GM21576 (cell line): ENCODE results near the gene SDHC.
A peak's percentile ranks its signal among the peaks of the same experiment; 100 is the strongest.
"Not testable (repeated sequence)": the region's sequence is repeated elsewhere in the genome, so short reads cannot be mapped to it uniquely, and the experiment has no call there.

Experiments used
- ATAC-seq: cut with Tn5 transposase; IDR thresholded peaks from one replicate; pipeline ENCODE4 v1.9.1; 2021; ENCODE audit warnings: mild to moderate bottlenecking, moderate library complexity; ENCODE audit not compliant: unreplicated experiment

The SDHC gene

DNA sequence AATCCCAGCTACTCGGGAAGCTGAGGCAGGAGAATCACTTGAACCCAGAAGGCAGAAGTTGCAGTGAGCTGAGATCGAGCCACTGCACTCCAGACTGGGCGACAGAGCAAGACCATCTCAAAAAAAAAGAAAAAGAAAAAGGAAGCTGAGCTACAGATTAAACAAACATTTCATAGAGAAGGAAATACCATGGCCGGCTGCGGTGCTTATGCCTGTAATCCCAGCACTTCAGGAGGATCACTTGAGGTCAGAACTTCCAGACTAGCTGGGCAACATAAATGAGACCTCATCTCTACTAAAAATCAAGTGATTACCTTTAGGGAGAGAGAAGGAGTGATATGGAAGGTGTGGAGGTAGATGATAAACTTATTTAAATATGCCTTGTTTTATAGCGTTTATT is 67.5 kb downstream of the SDHC start:
- ATAC-seq, result no peak

DNA sequence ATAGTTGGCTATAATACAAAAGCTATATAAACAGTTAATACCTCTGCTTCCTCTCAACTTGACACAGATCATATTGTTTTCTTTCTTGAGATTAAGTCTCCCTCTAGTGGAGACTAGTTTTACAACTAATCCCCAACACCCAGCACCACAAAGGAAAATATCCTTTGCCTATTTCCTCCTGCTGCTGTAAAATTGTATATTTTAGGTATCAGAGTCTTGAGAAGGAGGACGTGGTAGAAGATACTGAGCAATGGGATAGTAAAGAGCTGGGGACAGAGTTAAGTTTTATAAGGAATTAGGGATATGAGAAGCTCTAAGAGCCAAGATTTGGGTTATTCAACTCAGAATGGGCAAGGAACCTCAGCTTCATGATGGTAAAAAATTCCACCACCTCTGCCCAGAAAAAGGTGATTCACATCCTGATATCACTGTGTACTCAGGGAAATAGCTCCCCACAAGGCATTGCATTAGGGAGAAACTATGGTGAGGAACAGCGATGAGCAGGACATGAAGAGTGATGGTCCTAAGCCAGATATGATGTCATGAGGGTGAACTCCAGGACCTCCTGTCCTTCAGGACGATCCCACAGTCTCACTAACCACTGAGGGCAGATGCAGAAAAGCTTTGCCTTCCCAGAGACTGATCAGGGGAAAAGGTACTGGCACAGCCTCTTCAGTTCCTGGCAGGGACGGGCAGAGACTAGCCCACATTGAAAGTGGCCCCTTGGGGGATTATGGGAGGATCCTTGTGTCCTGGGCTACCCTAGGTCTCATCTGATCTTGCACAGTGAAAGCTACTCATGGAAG is 68.2 kb downstream of the SDHC start:
- no peak for ATAC-seq

DNA sequence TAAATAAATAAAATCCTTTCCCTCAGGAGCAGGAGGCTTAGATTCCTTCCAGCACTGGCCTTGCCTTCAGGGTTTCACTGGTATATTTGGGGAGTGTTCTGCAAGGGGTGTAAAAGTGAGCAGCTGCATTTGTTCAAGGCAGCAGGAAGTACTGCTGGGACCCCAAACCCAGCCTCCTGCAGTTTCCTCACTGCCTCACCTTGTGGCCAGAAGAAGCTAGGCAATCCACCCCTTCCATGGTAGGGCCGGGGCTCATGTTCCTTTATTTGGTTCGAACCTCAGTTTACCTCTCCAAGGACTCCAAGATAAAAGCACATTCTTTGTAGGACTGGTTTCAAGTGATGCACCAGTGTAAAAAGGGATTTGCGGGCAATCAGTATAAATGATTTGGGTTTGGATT is 74.5 kb downstream of the SDHC start:
- no peak for ATAC-seq

DNA sequence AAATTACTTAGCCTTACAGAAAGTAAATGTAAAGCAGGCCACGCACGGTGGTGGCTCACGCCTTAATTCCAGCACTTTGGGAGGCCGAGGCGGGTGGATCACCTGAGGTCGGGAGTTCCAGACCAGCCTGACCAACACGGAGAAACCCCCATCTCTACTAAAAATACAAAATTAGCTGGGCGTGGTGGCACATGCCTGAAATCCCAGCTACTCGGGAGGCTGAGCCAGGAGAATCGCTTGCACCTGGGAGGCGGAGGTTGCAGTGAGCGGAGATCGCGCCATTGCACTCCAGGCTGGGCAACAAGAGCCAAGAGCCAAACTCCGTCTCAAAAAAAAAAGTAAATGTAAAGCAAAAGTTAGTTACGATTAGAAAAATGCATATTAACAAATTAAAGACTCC is 75.0 kb downstream of the SDHC start:
- ATAC-seq, result not testable (repeated sequence)

DNA sequence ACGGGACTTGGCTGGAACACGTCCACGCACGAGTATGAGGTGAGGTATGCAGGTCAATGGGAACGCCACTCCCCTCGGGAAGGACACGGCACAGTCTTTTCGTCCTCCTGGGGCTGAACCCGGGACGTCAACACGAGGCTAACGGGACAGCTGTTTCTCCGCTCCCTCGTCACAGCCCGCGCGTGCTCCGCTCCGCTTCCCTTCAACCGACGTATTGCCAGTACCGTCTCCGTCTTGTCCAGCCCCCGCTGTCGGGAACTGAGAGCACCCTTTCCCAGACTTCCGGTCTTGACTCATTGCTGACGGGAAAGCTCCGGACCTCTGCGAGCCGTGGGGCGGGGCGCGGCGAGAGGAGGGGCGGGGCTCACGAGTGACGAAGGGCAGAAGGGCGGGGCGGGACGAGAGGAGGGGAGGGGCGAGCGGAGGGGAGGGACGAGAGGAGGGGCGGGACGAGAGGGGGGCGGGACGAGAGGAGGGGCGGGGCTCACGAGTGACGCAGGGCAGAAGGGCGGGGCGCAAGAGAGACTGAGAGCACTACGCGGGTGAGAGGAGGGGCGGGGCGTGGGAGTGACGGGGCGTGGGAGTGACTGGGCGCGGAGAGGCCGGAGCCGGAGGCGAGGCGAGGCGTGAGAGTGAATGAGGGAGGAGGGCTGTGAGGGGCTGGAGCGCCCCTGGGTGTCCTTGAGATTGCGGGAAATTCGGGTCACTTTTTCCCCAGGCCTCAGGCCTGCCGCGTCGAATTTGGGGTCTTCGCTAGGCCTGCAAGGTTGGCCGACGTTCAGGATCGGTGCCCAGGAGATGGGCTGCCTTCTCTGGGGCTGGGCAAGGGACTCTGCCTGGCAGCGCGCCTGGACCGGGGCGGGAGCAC is 75.7 kb downstream of the SDHC start:
- ATAC-seq, result peak; percentile 62

DNA sequence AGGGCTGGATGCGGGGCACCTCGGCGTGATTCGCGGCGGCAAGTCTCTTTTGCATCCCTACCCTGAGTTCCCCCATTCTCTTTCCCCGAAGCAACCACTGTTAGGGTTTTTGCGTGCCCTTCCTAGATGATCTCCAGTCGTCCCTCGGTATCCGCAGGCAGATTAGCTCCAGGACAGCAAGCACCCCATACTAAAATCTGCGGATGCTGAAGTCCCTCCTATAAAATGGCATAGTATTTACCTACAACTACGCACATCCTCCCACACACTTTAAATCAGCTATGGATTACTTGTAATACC is 76.3 kb downstream of the SDHC start:
- ATAC-seq, result peak; percentile 4

DNA sequence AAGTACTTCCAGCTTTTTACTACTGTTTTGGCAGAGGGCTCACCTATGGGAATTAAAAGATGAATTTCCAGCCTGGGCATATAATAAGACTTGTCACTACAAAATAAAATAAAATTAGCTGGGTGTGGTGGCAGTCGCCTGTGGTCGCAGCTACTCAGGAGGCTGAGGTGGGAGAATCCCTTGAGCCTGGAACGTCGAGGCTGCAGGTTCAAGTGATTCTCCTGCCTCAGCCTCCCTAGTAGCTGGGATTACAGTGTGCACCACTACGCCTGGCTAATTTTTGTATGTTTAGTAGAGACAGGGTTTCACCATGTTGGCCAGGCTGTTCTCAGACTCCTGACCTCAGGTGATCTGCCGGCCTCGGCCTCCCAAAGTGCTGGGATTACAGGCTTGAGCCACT is 77.0 kb downstream of the SDHC start:
- ATAC-seq, result not testable (repeated sequence)

DNA sequence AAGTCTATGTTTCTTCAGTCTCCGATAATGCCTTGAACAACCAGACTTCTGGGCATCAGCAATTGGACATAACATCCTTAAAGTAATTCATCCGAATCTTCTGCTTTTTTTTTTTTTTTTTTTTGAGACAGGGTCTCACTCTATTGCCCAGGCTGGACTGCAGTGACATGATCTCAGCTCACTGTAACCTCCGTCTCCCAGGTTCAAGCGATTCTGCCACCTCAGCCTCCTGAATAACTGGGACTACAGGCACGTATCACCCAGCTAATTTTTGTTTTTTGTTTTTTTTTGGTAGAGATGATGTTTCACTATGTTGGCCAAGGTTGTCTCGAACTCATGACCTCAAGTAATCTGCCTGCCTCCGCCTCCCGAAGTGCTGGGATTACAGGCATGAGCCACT is 77.4 kb downstream of the SDHC start:
- no peak for ATAC-seq

DNA sequence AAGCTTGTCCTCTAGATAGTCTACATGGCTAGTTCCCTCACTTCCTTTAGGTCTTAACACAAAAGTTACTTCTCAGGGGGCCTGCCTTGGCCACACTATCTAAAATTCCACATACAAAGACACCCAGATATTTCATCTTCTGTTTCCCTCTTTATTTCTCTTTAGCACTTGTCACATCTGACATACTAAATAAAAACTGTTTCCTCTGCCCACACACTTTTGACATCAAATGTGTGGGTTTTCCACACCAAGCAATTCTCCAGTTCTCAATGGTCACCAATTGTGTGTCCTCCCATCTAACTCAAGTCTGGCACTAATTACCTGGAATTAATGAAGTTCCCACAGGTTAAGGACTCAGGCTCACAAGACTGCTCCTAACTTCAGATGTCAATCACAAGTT is 79.0 kb downstream of the SDHC start:
- ATAC-seq, result no peak

DNA sequence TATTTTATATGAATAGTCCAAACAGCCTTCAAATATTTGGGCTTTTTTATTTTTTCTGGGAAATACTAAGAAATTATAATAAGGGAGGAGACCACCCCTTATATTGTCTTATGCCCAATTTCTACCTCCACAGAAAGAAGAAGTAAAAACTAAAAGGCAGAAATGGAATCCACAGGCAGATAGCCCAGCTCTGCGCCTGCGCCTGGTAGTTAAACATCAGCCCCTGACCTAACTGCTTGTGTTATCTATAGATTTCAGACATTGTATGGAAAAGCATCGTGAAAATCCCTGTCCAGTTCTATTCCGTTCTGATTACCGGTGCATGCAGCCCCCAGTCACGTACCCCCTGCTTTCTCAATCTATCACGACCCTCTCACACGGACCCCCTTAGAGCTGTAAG is 82.9 kb downstream of the SDHC start:
- ATAC-seq, result not testable (repeated sequence)

DNA sequence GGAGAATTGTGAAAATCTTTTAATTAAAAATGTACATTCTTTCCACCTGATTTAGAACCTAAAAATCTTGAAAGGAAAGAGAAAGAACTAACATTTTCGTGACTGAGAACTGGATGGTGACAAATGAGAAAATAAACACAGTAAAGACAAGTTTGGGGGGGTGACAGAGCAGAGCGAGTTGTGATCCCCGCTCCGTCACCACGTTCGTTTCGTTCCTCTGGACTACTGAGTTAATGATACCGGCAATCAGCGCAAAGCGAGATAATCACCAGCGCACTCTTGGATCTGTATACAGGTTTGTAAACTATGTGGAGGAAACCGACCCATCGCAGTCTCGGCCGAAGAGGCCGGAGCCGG is 84.7 kb downstream of the SDHC start:
- no peak for ATAC-seq

DNA sequence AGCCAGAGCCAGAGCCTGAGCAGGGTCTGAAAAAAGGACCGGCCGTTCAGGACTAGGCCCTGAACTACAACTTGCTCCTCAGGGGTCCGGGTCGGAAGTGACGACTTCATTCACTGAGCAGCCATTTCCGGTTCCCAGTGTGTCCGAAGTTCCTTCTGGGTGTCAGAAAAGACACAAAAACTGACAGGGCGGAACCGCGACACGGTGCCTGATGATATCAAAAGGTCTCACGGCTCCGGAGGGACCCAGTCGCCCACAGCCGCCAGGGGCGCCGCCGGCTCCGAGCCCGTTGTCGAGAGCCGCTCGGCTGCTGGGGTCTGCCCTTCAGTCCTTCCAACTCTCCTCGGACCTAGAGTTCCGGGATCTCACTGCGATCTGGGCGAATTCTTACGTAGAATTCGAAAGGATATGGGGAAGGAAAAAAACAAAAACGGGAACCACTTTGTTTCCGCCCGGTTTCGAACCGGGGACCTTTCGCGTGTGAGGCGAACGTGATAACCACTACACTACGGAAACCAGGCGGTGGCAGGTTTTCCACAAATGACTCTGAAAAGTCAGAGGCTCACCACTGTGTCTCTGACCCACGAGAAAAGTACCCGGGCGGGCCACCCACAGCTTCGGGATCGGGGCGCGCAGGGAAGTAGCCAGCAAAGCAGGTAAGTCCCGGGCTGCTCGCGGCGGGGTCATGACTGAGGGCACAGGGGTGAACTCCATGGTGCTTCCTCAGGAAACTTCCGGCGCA is 85.2 kb downstream of the SDHC start:
- ATAC-seq, result peak; percentile 72

DNA sequence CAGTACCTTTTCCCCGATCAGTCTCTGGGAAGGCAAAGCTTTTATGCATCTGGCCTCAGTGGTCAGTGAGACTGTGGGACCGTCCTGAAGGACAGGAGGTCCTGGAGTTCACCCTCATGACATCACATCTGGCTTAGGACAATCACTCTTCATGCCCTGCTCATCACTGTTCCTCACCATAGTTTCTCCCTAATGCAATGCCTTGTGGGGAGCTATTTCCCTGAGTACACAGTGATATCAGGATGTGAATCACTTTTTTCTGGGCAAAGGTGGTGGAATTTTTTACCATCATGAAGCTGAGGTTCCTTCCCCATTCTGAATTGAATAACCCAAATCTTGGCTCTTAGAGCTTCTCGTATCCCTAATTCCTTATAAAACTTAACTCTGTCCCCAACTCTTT is 88.3 kb downstream of the SDHC start:
- ATAC-seq, result no peak

DNA sequence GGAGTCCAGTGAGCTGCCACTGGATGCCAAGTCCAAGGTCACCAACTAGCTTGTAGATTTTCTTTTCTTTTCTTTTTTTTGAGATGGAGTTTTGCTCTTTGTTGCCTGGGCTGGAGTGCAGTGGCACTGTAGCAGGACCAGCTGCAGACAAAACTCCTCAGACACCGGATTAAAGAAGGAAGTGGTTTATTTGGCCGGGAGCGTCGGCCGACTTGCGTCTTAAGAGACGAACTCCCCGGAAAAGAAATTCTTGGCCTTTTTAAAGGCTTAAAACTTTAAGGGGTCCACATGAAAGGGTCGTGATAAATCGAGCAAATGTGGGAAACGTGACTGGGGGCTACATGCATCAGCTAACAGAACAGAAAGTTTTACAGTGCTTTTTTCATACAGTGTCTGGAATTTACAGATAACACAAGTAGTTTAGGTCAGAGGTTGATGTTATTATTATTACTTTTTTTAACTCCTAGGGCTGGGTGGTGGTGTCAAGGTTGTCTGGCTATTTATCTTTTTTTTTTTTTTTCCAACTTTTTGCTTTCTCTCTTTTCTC is 89.9 kb downstream of the SDHC start:
- ATAC-seq, result no peak

DNA sequence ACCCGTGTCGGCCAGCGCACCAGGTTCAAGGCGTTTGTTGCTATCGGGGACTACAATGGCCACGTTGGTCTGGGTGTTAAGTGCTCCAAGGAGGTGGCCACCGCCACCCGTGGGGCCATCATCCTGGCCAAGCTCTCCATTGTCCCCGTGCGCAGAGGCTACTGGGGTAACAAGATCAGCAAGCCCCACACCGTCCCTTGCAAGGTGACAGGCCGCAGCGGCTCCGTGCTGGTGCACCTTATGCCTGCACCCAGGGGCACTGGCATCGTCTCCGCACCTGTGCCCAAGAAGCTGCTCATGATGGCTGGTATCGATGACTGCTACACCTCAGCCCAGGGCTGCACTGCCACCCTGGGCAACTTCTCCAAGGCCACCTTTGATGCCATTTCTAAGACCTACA is 92.4 kb downstream of the SDHC start:
- ATAC-seq, result not testable (repeated sequence)

DNA sequence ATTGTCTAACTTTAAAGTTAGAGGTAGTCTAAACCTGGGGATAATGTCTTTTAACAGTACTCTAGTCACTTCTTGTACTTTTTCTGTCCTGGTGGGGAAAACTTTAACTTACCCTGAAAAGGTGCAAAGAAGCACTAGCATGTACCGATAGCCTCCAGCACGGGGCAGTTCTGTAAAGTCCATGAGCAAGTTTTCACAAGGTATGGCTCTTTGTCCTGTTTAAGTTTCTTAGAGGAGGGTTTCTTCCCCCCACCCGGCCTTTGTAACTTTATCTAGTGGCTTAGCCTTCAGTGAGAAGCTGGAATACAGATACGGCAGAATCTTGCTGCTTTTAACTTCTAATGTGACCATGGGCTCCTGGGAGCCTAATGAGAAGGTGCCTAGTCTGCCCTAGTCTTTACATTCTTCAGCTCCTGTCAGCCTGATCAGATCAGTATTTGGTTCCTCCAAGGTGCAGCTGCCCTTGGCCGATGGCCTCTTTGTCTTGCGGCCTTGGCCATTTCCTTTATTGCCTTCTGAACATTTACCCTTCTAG is 93.3 kb downstream of the SDHC start:
- no peak for ATAC-seq

DNA sequence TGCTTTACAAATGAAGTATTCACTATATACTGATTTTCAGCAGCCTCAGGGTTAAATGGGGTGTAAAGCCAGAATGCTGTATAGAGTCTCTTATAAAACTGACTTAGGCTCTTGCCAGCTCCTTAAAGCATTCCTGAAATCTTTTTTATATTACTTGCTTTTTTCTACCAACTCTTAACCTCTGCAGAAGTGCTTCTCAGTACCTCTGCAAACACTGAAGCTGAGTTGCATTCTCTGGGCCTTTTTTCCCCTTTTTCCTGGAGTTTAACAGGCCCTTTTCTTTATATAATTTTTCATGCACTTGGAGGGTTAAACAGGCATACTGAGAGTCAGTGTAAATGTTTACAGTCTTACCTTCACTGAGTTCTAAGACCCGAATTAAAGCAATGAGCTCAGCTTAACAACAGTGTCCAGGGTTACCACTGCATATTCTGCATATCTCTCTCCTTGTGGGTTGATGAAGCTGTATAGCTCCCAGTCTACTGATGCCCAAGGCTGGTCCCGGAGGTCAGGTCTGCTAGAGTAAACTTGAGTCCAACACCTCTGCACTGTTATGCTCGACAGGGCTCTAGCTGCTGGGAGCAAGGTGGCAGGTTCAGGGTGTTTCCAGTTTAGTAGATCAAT is 94.4 kb downstream of the SDHC start:
- ATAC-seq, result no peak

DNA sequence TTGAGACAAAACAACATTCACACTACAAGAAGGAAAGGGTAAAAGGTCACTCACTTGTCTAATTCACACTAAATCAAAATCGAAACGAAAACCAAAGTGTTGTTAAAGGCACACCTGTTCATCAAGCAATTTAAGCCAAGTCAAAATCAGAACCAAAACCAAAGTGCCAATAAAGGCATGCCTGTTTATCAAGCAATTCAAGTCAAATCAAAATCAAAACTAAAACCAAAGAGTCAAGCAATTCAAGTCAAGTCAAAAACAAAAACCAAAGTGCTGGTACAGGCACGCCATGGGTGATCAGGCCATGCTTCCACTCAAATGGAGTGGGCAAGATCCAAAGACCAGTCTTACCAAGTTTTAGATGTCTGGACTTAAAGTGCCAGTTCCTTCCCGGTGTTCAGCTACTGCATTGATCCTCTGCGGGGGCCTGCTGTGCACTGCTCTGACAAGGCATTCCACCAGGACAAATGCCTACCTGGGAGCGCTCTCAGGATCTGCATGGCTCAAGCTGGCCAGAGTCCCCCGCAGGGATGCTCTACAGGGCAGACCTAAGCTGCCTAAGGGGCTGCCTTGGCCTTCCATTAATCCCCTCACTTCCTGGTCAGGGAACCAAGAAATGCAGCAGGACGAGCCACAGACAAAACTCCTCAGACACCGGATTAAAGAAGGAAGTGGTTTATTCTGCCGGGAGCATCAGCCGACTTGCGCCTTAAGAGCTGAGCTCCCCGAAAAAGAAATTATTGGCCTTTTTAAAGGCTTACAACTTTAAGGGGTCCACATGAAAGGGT is 95.9 kb downstream of the SDHC start:
- ATAC-seq, result not testable (repeated sequence)

DNA sequence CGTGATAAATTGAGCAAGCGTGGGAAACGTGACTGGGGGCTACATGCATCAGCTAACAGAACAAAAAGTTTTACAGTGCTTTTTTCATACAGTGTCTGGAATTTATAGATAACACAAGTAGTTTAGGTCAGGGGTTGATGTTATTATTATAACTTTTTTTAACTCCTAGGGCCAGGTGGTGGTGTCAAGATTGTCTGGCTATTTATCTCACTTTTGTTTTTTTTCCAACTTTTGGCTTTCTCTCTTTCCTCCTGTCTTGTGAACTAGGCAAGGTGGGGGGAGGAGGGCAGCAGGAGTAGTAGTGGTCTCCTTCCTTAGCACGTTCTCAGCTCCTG is 96.4 kb downstream of the SDHC start:
- not testable (repeated sequence) for ATAC-seq
